Activated T-cell treated with anti-CD3 and anti-CD28 coated beads, Interleukin-2, amount 50 U/mL, for 48 hours (primary cell): ENCODE results near the gene RPL38.

Experiments used
- DNase-seq, 2 experiments: peaks; one replicate each; pipeline ENCODE4 v3.0.0-alpha.2; 2020

The RPL38 gene

DNA sequence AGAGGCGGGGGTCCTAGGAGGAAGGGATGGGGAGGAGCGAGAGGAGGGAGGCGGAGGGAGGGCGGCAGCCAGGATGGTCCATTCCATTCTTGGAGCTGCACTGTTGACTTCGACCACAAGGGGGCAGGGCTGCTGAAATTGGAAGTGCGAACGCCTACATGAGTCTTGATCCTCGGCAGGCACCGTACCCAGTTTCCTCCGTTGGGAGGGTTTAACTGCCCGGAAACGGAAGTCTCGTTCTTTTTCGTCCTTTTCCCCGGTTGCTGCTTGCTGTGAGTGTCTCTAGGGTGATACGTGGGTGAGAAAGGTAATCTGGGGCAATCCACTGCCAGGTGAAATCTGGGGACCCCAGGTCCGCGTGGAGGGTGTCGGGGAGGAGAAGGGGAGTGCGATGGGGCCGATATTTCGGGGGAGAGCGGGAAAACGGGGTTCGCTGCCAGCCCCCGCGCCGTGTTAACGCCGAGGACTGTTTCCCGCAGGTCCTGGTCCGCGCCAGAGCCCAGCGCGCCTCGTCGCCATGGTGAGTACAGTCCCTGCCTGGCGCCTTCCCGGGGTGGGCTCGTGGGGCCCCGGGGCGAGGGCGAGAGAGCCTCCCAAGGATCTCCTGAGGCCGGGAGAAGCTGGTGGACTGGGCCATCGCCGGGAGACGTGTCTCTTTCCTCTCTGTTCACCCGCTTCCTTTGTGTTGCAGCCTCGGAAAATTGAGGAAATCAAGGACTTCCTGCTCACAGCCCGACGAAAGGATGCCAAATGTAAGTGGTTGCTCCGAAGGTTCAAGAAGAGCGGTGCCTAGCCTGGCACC lies at the start of gene RPL38:
Gene RPL38, plus strand, starts transcription at position 240 of the 802 bp plus-strand sequence. Its CDS starts 278 bp downstream, at position 518.
- peak; percentile 98 to 99 for DNase-seq

DNA sequence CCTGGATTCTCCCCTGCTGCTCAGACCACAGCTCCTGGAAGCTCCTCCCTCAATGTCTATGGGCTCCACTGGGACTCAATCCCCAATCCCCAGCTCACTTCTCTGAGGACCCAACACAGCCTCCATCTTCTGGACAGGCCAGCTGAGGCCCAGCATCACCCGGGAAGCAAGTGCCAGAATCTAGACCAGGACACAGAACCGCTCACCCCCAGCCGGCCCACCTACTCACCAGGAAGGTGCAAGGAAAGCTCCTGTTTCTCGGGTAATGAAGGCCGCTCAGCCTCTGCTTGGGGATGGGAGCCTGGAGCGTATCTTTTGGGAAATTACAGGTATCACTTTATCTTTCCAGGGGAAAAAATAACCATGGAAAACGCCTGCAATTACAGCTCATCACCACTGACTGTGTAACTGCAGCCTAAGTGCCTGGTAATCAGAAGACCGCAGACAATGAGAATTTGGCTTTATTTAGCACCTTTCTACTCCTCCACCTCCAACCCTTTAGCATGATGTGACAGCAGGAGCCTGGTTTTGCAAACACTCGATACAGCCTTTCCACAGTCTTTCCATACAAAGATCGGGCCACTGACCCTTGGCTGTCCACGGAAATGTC lies 49.6 kb upstream of the RPL38 start:
- DNase-seq, result no peak

DNA sequence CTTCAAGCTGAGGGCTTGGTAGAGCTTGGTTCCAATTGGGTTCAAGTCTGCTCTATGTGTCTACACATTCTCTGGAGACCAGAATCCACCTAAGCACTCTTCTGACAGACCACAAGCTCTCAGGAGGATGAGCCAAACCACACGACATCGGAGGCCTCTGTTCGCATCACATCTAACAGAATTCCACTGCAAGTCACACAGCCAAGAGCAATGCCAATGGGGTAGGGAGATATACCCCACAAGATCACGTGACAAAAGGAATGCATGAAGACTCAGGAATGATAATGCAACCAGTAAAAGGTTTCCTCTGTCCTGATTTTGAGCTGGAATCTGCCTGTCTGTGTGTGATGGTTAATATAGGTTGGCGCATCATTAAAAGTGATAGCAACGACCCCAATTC lies 46.6 kb upstream of the RPL38 start:
- no peak for DNase-seq

DNA sequence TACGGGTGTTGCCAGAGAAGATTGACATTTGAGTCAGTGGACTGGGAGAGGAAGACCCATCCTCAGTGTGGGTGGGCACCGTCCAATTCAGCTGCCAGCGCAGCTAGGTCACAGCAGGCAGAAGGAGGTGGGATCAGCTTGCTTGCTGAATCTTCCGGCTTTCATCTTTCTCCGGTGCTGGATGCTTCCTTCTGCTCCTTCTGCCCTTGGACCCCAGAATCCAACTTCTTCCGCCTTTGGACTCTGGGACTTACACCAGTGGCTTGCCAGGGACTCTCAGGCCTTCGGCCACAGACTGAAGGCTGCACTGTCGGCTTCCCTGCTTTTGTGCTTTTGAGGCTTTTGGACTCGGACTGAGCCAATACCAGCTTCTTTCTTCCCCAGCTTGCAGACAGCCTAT lies 46.1 kb upstream of the RPL38 start:
- DNase-seq, result no peak

DNA sequence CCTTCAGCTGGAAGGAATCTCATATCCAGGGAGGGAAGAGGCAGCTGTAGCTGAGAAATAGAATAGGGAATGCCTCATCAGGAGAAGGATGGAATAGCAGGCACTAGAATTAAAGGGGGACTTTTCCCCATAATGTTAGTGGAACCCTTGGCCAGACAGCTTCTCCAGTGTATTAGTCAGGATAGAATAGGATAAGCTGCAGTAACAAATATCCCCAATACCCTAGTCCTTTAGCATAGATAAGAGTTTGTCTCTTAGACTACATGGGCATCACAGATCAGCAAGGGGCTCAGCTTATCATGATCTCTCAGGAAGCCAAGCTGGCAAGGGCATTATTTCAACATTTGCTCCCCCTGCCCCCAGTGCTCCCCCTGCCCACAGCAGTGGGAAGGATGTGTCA lies 44.7 kb upstream of the RPL38 start:
- DNase-seq, result no peak

DNA sequence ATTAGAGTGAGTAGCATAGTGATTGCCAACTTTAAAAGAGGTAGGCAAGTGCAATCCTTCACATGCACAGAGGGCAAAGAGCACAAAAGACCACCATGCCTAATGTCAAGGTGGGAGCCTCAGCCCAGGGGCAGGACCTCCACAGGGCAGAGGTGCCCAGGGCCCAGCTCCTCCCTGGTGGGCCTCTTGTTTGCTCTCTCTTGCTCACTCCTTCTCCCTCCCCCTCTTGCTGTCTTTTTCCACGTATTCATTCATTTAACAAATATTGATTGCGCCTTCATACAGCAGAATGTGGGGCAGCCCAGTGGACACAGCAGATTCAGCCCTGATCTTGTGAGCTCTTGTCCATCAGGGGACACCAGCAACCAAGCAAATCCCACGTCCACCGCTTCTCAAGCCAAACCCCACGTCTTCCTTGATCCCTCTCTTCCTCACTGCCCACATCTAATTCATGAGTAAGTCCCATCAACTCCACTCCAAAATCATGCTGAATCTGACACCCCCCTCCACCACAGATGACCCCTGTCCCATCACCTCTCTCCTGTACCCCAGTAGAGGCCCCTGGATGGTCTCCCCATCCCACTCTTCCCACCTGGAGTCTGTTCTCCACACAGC lies 44.1 kb upstream of the RPL38 start:
- no peak for DNase-seq

DNA sequence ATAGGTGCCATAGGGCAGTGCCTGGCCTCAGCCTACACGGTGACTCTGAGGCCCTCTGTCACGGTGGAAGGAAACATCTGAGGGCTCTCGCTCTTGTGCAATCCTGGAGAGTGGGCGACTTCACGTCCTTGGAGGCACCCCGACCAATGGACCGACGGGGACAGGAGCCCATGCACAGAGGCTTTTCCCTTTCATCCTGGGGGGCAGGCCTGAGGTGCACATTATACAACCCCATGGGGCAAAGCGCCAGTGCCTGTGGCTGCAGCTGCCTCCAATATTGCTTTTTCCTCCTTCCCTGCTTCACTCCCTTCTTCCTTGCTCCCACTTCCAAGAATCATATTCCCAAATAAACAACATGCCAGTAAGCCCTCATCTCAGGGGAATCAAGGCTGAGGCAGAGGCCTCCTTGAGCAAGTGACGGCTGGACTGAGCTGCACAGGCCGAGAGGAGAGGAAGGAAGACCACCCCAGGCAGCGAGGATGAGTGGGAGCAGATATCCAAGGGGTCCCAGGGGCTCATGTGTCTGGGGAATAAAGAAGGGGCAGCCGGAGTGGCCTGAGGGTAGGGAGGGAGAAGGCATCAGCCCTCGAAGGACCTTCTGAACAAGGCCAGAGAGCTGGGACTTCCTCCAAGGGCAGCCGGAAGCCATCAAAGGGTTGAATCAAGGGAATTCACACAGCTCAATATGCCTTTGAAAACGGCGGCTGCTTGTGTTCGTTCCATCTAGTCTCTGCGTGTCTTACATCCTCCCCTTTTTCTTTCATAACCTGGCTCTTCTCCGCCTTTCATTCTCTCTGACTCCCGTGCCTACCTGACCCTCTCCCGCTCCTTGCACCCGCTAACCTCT lies 42.6 kb upstream of the RPL38 start:
- DNase-seq, result no peak

DNA sequence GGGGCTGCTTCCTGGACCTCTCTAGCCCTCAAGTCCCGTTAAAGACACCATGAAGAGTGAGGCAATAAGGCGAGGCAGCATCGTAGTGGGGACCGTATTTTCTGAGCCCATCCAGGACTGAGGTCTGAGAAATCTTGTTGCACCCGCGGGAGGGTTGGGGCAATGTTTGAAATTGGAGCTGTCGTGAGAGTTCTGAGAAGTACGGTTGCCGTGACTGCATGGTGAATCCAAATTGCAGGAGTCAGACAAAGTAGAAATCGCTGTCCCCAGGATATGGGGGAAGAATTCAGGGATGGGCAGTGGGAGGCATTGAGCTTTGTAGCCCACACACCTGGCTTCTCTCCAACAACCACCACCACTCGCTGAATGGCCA lies 42.0 kb upstream of the RPL38 start:
- DNase-seq, result no peak

DNA sequence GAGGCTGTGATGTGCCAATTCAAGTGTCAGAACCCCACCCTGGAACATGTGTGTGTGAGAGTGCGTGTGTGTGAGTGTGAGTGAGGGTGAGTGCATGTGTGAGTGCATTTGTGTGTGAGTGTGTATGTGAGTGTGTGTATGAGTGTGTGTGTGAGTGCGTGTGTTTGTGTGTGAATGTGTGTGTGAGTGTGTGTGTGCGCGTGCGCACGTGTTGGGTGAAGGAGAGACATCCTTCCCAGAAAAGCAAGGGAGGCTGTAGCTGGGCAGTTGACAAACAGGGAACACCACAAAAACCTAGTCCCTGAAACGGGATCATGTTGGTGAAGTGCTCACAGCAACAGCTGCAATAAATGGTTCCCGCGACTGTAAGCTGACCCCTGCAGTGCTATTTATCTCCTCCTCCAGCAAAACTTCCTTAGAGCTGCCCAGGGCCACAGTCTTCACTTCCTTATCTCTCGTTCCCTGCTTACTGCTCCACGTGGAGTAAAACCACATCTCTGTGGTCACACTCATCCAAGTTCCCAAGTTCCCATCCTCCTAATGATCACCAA lies 40.1 kb upstream of the RPL38 start:
- DNase-seq, result no peak

DNA sequence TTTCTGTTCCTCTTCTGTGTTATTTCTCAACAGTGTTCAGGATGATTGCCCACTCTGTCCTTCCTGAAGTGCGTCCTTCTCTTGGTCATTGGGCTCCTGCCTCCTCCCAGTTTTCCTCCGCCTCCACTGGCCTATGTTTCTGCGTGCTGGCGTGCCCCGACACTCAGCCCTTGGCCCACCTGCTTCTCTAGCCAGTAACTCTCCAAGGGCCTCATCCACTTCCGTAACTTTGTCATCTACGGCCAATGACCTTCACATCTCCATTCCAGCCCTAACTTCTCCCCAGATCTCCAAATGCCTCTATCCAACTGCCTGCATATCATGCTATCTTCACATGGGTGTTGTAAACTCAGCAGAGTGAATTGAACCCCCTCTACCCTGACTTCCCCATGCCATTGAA lies 39.6 kb upstream of the RPL38 start:
- DNase-seq, result no peak

DNA sequence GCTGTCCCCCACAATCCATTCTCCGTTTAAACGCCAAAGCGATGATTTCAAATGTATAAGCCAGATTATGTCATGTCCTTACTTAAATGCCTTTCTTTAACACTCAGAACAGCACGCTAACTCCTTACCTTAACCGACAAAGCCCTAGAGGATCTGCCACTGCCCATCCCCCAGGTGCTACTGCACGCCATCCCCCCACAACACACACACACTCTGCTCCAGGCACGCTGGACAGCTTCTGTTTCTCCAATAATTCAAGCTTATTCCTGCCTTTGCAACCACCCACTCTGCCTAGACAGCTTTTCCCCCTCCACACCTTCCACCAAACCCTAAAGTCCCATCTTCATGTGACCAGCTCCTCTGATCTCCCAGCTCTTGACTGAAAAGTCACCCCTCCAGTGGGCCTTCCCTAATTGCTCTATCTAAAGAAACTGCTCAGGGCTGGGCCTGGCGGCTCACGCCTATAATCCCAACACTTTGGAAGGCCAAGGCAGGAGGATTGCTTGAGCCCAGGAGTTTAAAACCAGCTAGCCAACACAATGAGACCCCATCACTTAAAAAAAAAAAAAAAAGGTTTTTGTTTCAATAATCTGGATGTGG lies 38.9 kb upstream of the RPL38 start:
- DNase-seq, result no peak

DNA sequence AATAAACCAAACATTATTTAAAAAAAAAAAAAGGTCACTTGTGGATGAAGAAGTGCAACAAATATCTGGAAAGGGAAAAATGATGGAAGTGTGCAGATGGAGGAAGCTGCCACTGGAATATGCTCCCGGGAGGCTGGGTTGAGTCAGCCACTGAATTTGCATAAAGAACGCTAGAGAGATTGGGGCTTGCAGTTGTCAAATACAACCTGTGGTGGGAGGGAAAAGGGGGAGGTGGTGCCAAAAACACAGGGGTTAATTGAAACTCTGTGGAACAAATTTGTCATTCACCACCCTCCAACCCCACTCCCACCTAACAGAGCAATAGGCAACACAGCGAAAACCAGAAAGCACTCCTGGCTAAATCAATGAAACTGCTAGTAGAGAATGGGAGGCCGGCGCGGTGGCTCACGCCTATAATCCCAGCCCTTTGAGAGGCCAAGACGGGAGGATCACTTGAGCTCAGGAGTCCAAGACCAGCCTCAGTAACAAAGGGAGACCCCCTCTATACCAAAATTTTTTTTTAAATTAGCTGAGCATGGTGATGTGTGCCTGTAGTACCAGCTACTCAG lies 37.6 kb upstream of the RPL38 start:
- no peak for DNase-seq

DNA sequence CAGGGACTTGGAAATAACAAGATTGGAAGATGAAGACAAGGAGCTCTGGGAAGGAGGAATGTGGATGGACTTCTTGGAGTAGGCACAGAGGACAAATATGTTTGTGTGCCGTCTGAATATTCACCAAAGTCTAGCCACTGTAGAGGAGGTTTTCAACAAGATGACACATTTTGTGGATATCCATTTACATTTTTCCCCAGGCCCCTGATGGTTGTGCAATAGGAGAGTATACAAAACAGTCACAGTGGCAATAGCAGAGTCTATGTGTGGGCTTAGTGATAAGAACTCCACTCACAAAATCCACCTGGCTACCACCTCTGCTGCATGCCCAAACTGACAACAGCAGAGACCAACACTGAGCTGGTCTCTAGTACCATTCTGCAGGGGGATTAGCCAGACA lies 32.6 kb upstream of the RPL38 start:
- DNase-seq, result no peak

DNA sequence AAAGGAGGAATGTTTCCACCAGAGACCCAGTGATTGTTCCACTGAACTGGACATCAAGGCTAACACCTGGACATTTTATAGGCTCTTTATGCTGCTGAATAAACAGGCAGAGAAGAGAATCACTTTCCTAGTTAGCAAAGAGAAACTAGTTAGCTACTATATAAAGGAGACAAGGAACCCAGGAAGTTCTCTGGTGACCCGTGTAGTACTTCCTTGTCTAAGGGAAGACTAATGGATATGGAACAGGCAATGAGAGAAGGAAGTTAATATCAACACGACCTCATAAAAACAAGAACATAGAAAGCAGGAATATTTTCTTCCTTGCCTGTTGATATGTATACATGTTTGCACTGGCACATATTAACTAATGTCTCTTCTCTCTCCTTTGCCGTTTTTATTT lies 30.8 kb upstream of the RPL38 start:
- DNase-seq, result no peak

DNA sequence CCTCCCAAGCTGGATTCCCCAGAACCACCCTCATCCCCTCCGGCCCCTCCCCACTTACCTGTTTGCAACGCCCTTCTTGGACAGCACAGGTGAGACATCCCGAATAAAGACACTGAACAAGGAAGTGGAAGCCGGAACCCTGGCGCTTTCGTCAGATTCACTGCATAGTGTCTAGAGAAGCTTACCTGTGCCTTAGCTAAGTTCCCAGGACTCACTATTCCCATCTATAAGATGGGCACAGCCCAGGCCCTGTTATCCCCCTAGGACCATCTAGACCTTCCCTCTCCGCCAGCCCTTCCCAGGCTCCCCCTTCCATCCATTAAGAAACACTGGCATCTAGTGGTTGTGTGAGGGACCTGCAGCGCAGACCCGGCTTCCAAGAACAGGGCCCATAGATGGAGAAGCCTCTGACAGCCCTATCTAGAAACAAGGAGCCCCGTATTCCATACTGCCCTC lies 26.9 kb upstream of the RPL38 start:
- DNase-seq, result peak; percentile 70 to 71

DNA sequence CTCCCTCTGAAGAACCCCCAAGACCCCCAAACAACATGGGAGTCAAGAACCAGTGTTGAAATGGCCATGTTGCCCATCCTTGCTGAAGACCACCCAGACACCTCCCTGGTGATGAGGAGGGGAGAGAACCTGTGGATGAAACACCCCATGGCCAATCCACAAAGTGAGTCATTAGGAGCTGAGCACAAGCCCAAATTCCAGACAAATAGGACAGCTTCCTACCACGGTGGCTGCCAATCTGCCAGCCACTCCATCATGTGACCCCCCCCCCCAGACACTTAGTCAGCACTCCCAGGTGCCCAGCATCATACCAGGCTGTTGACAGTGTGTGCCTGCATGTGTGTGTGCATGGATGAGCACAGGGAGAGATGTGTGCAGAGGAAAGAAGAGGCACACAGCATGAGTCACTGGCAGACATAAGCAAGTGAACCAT lies 26.4 kb upstream of the RPL38 start:
- DNase-seq, result no peak

DNA sequence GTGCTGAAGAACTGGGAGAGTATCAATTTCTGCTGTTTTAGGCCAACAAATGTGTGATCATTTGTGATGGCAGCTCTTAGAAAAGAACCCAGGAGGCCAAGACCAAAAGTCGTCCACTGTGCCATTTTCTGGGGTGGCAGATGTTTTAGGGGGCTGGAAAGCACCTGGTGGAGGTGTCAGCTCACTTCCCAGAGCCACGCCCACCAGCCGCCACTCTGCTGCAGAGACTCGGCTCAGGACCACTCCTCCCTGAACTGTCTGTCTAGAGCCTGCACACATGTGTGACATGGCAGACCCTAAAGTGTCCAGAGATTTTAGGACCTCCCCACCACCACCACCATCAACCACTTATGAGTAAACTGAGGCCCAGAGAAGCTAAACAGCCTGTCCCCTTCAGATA lies 23.9 kb upstream of the RPL38 start:
- no peak for DNase-seq

DNA sequence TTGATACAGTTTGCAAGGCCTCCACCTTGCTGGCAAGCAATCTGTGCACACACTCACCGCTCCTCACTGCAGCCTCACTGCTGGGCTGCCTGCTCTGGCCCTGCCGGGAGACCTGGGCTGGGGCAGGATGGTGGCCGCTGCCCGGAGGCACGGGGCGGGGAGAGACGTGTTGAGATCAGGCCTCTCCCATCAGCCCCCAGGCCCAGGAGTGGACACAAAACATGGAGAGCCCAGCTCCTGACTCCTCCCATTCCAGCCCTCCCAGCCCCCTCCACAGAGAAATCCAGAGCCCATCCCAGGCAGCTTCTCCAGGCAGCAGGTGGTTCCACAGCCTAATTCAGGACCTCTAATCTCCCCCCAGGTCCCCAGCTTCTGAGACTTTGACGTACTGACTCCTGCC lies 23.1 kb upstream of the RPL38 start:
- DNase-seq, result no peak

DNA sequence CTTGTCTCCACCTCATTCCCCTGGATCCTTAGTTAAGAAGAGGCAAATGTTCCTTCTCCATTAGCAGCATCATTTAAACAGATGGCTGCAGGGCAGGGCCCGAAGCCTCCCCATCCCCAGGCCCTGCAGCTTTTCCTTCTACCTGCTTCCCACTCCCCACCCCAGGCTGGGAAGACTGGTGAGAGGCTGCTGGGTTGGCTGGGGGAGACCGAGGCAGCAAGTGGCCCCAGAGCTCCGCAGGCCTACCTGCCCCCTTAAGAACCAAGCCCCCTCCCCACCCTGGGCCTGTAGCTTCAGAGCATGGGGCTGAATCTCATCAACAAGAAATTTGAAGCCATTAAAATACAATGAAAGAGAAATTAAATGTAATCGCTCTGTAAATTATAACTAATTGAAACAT lies 22.1 kb upstream of the RPL38 start:
- DNase-seq, result no peak

DNA sequence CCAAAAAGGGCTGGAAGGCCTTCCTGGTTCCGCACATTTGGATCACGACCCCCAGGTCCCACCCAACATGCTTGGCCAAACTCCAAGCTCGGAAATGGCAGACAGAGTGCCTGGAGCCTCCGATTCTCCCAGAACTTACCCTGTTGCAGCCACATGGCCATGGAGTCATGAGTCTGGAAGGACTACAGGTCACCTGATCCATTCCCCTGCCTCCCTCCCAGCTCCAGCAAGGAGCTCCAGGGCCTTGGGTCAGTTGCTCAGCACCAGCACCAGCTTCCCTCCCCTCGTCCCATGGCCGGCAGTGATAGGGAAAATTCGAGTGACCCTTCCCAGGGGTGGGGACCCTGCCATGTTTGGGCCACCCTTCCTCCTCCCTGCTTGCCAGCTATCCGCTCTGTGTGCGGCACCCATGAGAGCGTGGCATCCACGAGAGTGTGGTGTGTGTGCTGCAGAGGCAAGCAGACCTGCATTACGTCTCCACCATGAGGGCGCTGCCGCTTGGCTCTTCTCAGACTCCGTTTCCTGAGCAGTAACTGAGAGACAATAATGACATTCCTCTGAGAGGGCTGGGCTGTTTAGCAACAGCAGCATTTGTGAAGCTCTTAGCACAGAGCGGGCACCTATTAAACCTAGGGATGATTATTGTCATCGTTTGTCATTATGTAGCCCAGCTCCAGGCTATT lies 21.3 kb upstream of the RPL38 start:
- no peak for DNase-seq

DNA sequence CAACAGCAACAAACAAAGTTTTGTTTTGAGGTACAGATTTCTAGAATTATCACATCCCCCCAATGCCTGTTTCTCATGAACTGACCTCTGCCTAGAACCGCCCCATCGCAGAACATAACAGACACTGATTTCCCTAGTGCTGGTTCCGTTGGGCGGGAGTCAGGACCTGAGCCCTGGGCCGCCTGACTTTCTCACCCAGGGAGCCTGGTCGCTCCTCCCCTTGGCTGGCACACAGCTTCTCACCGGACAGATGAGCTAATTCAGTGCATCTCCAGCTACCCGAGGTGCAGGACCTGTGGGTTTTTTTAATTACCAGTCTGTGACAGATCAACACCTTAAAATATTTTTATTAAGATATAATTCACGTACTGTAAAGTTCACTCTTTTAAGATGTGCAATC lies 20.1 kb upstream of the RPL38 start:
- DNase-seq, result no peak
